GM12878 (cell line): ENCODE measurements around the gene CTNNA3. TPM values are rescaled to one million over a fixed set of nuclear protein-coding genes. Genes with fewer than 3 reads are reported as not detected.

Source experiments
- ATAC-seq: fragments of 200-7000 bp; cut with Tn5 transposase; 3 replicates; pipeline ENCODE4 v1.9.1; 2020; ENCODE audit warnings: mild to moderate bottlenecking, moderate library complexity
- BruUV-seq: library from RNA; stranded (reverse); fragments of 400-500 nt; replicated peaks from 2 replicates; lab custom pipeline; 2021; lab: Mats Ljungman, UMichigan
- CTCF ChIA-PET: fragments of 300-600 bp; sonication (Branson Sonifier 250); formaldehyde crosslinking; extraction: SDS; loops from one replicate; lab custom pipeline; 2021; ENCODE audit warnings: inconsistent platforms; lab: Yijun Ruan, JAX
- POLR2A ChIA-PET: fragments of 350-600 bp; formaldehyde crosslinking; extraction: SDS; loops from one replicate; lab custom pipeline; 2021; ENCODE audit warnings: inconsistent platforms; lab: Charles Lee
- RAD21 ChIA-PET: fragments of 300-600 bp; sonication (Branson Sonifier 250); formaldehyde crosslinking; loops from one replicate; lab custom pipeline; 2023; ENCODE audit warnings: antibody characterized with exemption; ENCODE audit not compliant: unreplicated experiment; lab: Charles Lee
- SMC1A ChIA-PET: fragments of 300-600 bp; sonication (Branson Sonifier 250); formaldehyde crosslinking; loops from one replicate; lab custom pipeline; 2023; ENCODE audit not compliant: unreplicated experiment, uncharacterized antibody; lab: Charles Lee
- DNase-seq: peaks from one replicate; pipeline ENCODE4 v3.0.0-alpha.2; 2011; ENCODE audit warnings: low read depth, low spot score
- FAIRE-seq: peaks from 3 replicates; lab custom pipeline; 2011; peaks lifted over from hg19 to GRCh38; lab: Jason Lieb, UNC
- H2AFZ ChIP-seq: 2 replicates; pipeline ENCODE4 v1.6.0; 2011; ENCODE audit warnings: low read depth, low read length, control low read depth; ENCODE audit not compliant: control insufficient read depth
- H3K27ac ChIP-seq: 2 replicates; pipeline ENCODE4 v1.5.1; 2011; ENCODE audit warnings: control low read depth; ENCODE audit not compliant: control insufficient read depth, insufficient read depth
- H3K27me3 ChIP-seq, 2 experiments: replicated peaks in 1 of 2; 2 replicates each; pipeline versions ENCODE4 v1.6.0 to v1.6.1; 2011; ENCODE audit warnings: low read length in 1 of 2; ENCODE audit not compliant: control insufficient read depth in 2 of 2, insufficient read depth in 2 of 2
- H3K36me3 ChIP-seq, 2 experiments: 2 replicates each; pipeline ENCODE4 v1.5.1; 2011; ENCODE audit warnings: low read length in 1 of 2; ENCODE audit not compliant: control insufficient read depth in 2 of 2, insufficient read depth in 2 of 2
- H3K4me1 ChIP-seq: 2 replicates; pipeline ENCODE4 v1.6.1; 2011; ENCODE audit warnings: mild to moderate bottlenecking, low read length, moderate library complexity, mixed read lengths; ENCODE audit not compliant: control insufficient read depth, insufficient read depth
- H3K4me2 ChIP-seq: 2 replicates; pipeline ENCODE4 v1.6.0; 2011; ENCODE audit warnings: control low read depth; ENCODE audit not compliant: control insufficient read depth, insufficient read depth
- H3K4me3 ChIP-seq: fragments of 200-600 bp; sonication (generic); 2 replicates; pipeline ENCODE4 v1.5.1; 2016
- H3K79me2 ChIP-seq: 2 replicates; pipeline ENCODE4 v1.6.0; 2011; ENCODE audit warnings: low read length; ENCODE audit not compliant: control insufficient read depth, insufficient read depth
- H3K9ac ChIP-seq: 2 replicates; pipeline ENCODE4 v1.8.0; 2011; ENCODE audit warnings: low read length, control low read depth, mixed read lengths; ENCODE audit not compliant: control insufficient read depth, insufficient read depth
- H3K9me3 ChIP-seq: replicated peaks from 3 replicates; pipeline ENCODE4 v1.5.1; 2011; ENCODE audit warnings: mild to moderate bottlenecking, low read length; ENCODE audit not compliant: control insufficient read depth, insufficient read depth
- H4K20me1 ChIP-seq: 2 replicates; pipeline ENCODE4 v1.6.0; 2011; ENCODE audit not compliant: control insufficient read depth, insufficient read depth
- CUX1 ChIP-seq: IDR thresholded peaks from 2 replicates; pipeline ENCODE4 v1.6.1; 2012; ENCODE audit warnings: improper control_type of control experiment, low read depth, low read length; ENCODE audit not compliant: insufficient replicate concordance
- DPF2 ChIP-seq: fragments of 450-650 bp; IDR thresholded peaks from 2 replicates; pipeline ENCODE4 v1.6.1; 2017; ENCODE audit warnings: mild to moderate bottlenecking
- HDAC6 ChIP-seq: fragments of 200-600 bp; sonication (generic); IDR thresholded peaks from one replicate; pipeline ENCODE4 v1.8.0; 2017; ENCODE audit warnings: antibody characterized with exemption; ENCODE audit not compliant: unreplicated experiment
- LARP7 ChIP-seq: fragments of 450-650 bp; IDR thresholded peaks from 2 replicates; pipeline ENCODE4 v1.6.1; 2017; ENCODE audit warnings: mild to moderate bottlenecking
- NBN ChIP-seq: fragments of 450-650 bp; IDR thresholded peaks from 2 replicates; pipeline ENCODE4 v1.6.1; 2016
- NFIC ChIP-seq: IDR thresholded peaks from 2 replicates; pipeline ENCODE4 v1.6.1; 2012; ENCODE audit warnings: low read depth, mild to moderate bottlenecking, inconsistent platforms, low read length, moderate library complexity
- NR2F1 ChIP-seq: fragments of 450-650 bp; conservative IDR thresholded peaks from 2 replicates; pipeline ENCODE4 v1.6.1; 2017; ENCODE audit warnings: mild to moderate bottlenecking
- POLR2AphosphoS2 ChIP-seq: IDR thresholded peaks from 2 replicates; pipeline ENCODE4 v1.6.1; 2011; ENCODE audit warnings: low read depth, mild to moderate bottlenecking, low read length, improper control_type of control experiment, moderate library complexity
- SREBF2 ChIP-seq: IDR thresholded peaks from 2 replicates; pipeline ENCODE4 v1.6.1; 2012; ENCODE audit warnings: mild to moderate bottlenecking, low read length
- TARDBP ChIP-seq: IDR thresholded peaks from 2 replicates; pipeline ENCODE4 v1.6.1; 2016; ENCODE audit warnings: borderline replicate concordance
- USF1 ChIP-seq: IDR thresholded peaks from 2 replicates; pipeline ENCODE4 v1.6.1; 2011; ENCODE audit warnings: borderline replicate concordance, low read depth, mild to moderate bottlenecking, moderate library complexity, mixed read lengths, low read length; ENCODE audit not compliant: insufficient read depth; ENCODE audit errors: extremely low read length
- WGBS: methylation state at CpG from one replicate; pipeline ENCODE4 v1.1.6; 2016; ENCODE audit warnings: low lambda C conversion rate; ENCODE audit not compliant: insufficient replicate concordance, insufficient coverage; ENCODE audit errors: missing lambda C conversion rate; 5-methylcytosine and 5-hydroxymethylcytosine counted together
- in situ Hi-C: fragments of 300-500 bp; cut with MboI; formaldehyde crosslinking; loops from 9 replicates; pipeline ENCODE4 v1.14.3; 2018; ENCODE audit warnings: mixed read lengths
- intact Hi-C: fragments of 100-400 bp; cut with micrococcal nuclease; formaldehyde crosslinking; loops from one replicate; pipeline ENCODE4 v1.14.2; 2022; ENCODE audit not compliant: unreplicated experiment
- polyA plus RNA-seq, 11 experiments: library from polyadenylated mRNA; depleted of rRNA in 4 of 11; unstranded in 6 of 11; stranded (reverse) in 5 of 11; fragments of >200 nt; fragmentation: Nextera tagmentation in 4 of 11; fragmentation: Illumina TruSeq in 1 of 11; extraction: Ambion mirVana in 4 of 11; extraction: Trizol in 1 of 11; gene quantifications; 1 replicate in 1 of 11; 2 replicates in 10 of 11; pipeline versions ENCODE4 v1.2.1 to v1.2.3, GENCODE V29; 2011 to 2016; ENCODE audit warnings: inconsistent platforms in 2 of 11, missing spikeins in 2 of 11, low read depth in 1 of 11
- total RNA-seq, 4 experiments: library from RNA; depleted of rRNA in 3 of 4; stranded (reverse); fragments of >200 nt in 3 of 4; fragmentation: Illumina TruSeq in 1 of 4; extraction: Trizol in 1 of 4; gene quantifications; 2 replicates each; pipeline versions ENCODE4 v1.2.1 to v1.2.3, GENCODE V29; 2013 to 2021
- TF ChIP-seq, protein P1 (sequence below): IDR thresholded peaks from 2 replicates; pipeline ENCODE4 v1.6.1; 2011; ENCODE audit warnings: mild to moderate bottlenecking, low read depth, low read length, moderate library complexity; ENCODE audit not compliant: insufficient replicate concordance

CTNNA3 gene
- total and polyA plus RNA-seq, 10 of the 15 experiments (the other 5 are each of a cell fraction or from before 2014, with no cell fraction given): under 0.01 to 4.5 (median 0.22) TPM; not detected in 2

DNA sequence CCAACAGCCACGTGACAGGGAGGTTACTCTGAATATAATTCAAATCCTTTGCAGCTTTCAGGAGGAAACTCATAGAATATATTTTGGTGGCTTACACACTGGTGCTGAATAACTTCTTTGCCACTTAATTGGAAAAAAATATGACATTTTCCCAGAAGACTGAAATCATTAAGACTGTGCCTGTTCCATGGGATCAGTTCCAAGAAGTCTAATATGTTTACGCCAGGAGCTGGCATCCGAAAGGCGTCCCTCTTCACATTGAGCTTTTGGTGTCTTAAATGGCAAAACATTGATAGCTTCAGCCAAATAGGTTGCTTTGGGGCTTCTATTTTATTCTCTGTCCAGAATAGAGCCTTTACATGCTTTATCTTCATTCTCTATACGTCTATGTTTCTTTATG, 1687.8 kb downstream of the CTNNA3 start:
- 65% methylated on average over 5 of the region's 5 CpGs for WGBS
- no peaks in the 10 kb centered on the region for H3K36me3 ChIP-seq
- FAIRE-seq (no peak), DNase-seq (no peak), ATAC-seq (no peak)
- H3K27ac ChIP-seq: no peak overlapping the region
- H3K27me3 ChIP-seq: no peaks in the 10 kb centered on the region
- H3K4me3 ChIP-seq: no peak overlapping the region
- H2AFZ ChIP-seq: no peak overlapping the region
- H3K9me3 ChIP-seq: no peaks in the 10 kb centered on the region
- POLR2A ChIA-PET: no interaction called here
- no peaks in the 10 kb centered on the region for H3K79me2 ChIP-seq
- intact Hi-C loops (no loop called here), in situ Hi-C loops (no loop called here)
- RAD21 ChIA-PET: no interaction called here
- BruUV-seq: no TSS peak
- no peak overlapping the region for H3K4me2 ChIP-seq
- CTCF ChIA-PET: no interaction called here
- TF ChIP-seq POLR2AphosphoS2 (no peak), NBN (no peak)
- no peaks in the 10 kb centered on the region for H4K20me1 ChIP-seq
- H3K9ac ChIP-seq: no peak overlapping the region
- no peaks in the 10 kb centered on the region for H3K4me1 ChIP-seq
- SMC1A ChIA-PET: no interaction called here

DNA sequence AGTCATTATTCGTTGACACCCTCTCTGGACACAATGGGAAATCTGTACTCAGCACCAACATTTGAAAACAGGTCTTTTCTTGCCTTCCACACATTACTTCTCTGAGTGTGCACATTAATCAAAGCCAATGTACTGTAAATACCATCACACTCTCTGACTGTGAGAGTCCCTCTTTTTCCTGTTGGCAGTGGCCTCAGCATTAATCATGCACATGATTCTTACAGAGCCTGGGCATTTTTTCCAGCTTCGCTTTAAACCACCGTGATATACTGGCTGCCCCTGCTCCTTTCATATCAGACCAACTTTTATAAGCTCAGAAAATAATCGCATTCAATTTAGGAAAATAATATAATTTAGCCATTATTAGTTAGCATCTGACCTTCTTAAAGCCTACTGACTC, 1689.6 kb downstream of the CTNNA3 start:
- no peaks in the 10 kb centered on the region for H3K4me1 ChIP-seq
- no peak for ATAC-seq
- TF ChIP-seq HDAC6 (no peak), SREBF2 (no peak), NR2F1 (no peak), TARDBP (no peak), LARP7 (no peak), DPF2 (no peak), NFIC (no peak), CUX1 (no peak), USF1 (no peak)
- TF ChIP-seq, protein P1, sequence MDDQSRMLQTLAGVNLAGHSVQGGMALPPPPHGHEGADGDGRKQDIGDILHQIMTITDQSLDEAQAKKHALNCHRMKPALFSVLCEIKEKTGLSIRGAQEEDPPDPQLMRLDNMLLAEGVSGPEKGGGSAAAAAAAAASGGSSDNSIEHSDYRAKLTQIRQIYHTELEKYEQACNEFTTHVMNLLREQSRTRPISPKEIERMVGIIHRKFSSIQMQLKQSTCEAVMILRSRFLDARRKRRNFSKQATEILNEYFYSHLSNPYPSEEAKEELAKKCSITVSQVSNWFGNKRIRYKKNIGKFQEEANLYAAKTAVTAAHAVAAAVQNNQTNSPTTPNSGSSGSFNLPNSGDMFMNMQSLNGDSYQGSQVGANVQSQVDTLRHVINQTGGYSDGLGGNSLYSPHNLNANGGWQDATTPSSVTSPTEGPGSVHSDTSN: no peak
- TF ChIP-seq, all 136 proteins: peak for 0
- BruUV-seq: no TSS peak
- 37% methylated on average over 4 of the region's 4 CpGs for WGBS
- Histone ChIP-seq H4K20me1 (no peaks in the 10 kb centered on the region), H3K27ac (no peak overlapping the region), H3K36me3 (no peaks in the 10 kb centered on the region), H3K9me3 (no peaks in the 10 kb centered on the region), H2AFZ (no peak overlapping the region), H3K4me3 (no peak overlapping the region), H3K4me2 (no peak overlapping the region), H3K27me3 (no peaks in the 10 kb centered on the region), H3K79me2 (no peaks in the 10 kb centered on the region), H3K9ac (no peak overlapping the region)
- RAD21 ChIA-PET: no interaction called here
- in situ Hi-C loops (no loop called here), intact Hi-C loops (no loop called here)
- CTCF ChIA-PET: no interaction called here
- SMC1A ChIA-PET: interaction anchor here (0.9 kb wide), 1 partner anchor 18 kb away, joined by 3 read pairs; no protein-coding TSS in a partner anchor
- POLR2A ChIA-PET: no interaction called here
- no peak for FAIRE-seq
- DNase-seq: no peak
